ENCODE measurements around the gene NDUFA12.
"Not testable (repeated sequence)": the region's sequence is repeated elsewhere in the genome, so short reads cannot be mapped to it uniquely, and the experiment has no call there.

The NDUFA12 gene

DNA sequence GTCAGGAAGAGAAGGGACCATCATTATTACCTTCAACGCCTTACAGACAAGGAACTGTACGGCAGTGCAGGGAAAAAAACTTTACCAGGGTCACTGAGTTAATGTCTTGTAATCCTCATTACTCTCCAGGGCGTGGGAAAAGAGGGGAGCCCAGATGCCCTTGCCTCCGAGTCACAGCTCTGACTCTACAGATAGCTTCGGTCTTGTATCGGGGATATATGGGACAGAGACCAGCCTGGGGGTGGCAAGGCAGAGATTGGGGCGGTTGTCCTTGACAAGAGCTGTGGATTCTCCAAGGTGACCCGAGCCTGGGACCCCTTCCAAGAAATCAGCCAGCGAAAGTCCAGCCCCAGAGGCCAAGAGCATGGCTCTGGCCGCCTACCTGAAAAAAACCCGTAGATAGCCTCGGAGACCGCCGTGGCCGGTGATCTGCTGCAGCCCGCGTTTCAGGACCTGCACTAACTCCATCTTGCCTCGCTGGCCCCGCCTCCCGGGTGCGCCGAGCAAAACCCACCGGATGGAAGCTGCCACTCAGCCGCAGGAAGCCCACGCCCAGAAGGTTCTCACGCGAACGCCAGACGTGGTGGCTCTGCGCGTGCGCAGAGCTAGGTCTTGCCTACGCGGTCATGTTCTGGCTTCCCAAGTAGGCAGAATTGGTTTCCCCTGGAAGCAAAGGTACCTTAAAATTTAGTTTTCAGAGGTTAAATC, at the start of gene NDUFA12:
TSS of gene NDUFA12 (minus strand) at position 485 of the 708 bp plus-strand sequence. CDS start at position 468, 17 bp downstream.
- peak; percentile 94 for DNase-seq

GRCh38 chr12:95051241-95051640, 47.7 kb upstream of the NDUFA12 start:
- DNase-seq: no peak

GRCh38 chr12:95037906-95038305, 34.4 kb upstream of the NDUFA12 start:
- DNase-seq: no peak

DNA sequence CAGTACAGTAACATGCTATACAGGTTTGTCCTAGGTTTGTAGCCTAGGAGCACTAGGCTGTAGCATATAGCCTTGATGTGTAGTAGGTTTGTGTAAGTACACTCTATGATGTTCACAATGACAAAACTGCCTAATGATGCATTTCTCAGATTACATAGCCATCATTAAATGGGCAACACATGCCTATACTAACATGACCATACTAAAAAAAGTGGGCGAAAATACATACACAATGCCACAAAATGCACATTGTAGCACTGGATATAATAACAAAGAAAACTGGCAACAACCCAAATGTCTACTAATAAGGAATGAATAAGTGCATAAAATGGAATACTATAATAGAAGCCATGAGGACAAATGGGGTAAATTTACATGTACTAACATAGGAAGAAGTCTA, 31.3 kb upstream of the NDUFA12 start:
- no peak for DNase-seq

- DNase-seq: no peak
Measured at GRCh38 chr12:95022477-95022876, 19.0 kb upstream of the NDUFA12 start.

DNA sequence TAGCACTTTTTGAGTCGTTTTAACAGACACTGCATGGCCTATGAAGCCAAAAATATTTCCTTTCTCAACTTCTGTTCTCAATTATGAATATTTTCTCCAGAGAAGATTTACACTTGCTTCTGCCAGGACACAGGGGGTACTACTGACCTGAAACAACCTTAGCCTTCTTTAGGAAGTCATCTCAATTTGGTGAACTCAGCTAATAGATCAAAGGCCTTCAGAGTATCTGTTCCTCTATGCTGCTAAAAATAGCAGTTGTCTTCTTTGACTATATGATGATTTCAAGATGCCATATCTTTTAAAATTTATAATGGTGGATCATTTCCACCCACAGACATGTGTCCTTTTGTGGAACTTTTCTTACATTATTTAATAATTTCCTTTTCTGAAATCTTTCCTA, 14.0 kb upstream of the NDUFA12 start:
- no peak for DNase-seq

DNA sequence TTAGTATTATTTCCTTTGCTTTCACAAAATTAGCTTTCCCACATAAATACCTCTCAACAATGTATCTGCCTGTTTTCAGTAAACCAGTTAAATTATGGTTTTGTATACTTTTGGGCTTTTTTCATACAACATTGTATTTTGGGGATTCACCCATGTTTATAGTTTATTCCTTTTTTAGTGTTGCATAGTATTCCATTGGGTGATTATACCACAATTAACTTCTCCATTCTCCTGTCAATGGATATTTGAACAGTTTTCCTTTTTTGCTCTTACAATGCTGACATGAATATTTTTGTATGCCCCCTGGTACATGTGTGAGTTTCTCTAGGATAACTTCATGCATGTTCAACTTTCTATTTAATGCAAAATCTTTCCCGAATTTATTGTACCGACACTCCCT, 12.6 kb upstream of the NDUFA12 start:
- no peak for DNase-seq

GRCh38 chr12:95014554-95014953, 11.1 kb upstream of the NDUFA12 start:
- no peak for DNase-seq

DNA sequence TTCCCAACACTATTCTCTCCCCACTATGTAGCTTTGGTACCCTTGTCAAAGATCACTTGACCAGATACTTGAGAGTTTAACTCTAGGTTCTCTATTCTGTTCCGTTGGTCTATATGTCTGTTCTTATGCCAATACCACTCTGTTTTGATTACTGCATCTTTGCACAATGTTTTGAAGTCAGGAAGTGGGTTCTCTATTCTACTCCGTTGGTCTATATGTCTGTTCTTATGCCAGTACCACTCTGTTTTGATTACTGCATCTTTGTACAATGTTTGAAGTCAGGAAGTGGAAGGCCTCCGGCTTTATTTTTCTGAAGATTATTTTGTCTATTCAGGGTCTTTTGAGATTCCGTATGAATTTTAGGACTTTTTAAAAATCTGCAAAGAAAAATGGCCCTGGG, 2.7 kb upstream of the NDUFA12 start:
- DNase-seq: no peak

DNA sequence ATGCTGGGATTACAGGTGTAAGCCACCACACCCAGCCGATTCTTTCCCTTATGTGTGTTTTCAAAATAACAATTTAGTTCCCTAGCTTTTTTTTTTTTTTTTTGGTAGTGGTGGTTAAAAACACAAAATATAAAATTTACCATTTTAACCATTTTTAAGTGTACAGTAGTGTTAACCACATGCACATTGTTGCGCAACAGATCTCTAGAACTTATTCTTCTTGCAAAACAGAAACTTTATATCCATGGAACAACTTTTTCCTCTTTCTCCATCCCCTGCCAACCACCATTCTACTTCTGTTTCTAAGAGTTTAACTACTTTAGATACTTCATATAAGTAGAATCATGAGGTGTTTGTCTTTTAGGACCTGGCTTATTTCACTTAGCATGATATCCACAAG, 1.1 kb upstream of the NDUFA12 start:
- no peak for DNase-seq

DNA sequence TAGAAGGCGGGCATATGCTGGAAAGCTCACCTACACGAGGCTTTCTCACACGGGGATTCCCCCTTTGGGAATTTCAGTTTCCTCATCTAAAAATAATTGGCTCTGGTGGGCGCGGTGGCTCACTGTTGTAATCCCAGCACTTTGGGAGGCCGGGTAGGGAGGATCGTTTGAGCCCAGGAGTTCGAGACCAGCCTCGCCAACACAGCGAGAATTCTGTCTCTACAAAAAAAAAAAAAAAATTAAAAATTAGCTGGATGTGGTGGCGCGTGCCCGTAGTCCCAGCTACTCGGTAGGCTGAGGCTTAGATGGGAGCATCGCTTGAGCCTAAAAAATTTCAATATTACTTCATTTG, 400 bp upstream of the NDUFA12 start:
- no peak for DNase-seq

DNA sequence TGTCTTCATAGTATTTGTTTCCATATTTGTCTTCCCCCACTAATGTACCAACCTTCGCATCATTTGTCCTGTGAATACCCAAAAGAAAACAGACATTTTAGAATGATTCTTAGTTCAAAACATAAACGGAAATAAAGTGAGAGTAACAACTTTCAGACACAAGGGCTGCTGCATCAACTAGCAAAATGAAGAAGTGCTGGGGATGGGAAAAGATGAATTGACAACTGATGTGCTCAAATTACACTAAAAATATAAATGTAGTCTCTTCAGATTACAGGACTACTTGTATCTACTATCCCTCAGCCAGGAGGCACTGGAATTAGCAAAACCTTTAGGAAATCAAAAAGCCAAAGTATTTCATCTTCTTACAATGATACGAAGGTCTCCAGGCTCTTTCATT, 743 bp downstream of the NDUFA12 start:
- DNase-seq: no peak

DNA sequence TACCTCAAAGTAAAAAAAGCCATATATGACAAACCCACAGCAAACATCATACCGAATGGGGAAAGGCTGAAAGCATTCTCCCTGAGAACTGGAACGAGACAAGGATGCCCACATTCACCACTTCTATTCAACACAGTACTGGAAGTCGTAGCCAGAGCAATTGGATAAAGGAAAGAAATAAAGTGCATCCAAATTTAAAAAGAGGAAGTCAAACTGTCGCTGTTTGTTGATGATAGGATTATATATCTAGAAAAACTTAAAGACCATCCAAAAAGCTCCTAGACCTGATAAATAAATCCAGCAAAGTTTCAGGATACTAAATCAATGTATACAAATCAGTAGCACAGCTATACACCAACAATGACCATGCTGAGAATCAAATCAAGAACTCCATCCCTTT, 5.2 kb downstream of the NDUFA12 start:
- DNase-seq: no peak

DNA sequence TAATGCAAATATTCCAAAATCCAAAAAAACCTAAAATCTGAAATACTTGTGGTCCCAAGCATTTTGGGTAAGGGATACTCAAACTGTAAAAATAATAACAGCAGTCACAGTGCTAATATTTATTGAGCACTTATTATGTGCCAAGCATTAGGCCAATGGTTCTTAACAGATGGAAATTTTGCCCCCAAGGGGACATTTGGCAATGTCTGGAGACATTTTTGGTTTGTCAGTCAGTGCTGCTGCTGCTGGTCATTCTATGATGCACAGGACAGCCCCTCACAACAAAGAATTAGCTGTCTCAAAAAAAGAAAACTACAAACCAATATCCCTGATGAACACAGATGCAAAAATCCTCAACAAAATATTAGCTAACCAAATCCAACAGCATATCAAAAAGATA, 5.8 kb downstream of the NDUFA12 start:
- no peak for DNase-seq

DNA sequence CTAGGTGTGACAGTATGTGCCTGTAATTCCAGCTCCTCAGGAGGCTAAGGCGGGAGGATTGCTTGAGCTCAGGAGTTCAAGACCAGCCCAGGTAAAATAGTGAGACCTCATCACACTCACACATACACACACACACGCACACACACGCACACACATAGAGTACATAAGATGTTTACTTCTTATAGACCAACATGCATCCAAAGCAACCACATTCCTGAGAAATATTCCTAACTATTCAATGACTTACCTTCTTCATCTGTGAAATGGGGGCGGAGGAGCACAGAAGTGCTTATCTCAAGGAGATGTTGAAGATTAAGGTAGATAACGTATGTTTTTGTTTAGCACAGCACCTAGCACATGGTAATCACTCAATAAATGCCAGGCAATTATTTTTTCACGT, 6.4 kb downstream of the NDUFA12 start:
- DNase-seq: no peak

DNA sequence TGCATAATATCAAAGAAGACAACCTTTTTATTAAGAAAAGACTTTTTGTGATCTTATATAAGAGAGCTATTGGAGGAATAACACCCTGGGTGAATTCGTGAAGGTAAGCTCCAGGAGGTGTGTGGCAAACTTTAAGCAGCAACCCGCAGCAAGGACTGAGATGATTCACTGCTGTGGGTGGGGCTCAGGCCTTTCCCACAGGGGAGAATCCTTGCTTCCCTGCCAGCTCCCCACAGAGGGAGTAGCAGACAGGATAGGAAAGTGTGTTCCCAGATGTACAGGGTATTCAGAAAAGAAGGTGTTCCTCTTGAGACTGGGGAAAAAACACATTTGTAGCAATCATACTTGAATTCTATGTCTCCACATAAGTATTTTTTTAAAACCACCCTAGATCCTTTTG, 9.2 kb downstream of the NDUFA12 start:
- DNase-seq: no peak

DNA sequence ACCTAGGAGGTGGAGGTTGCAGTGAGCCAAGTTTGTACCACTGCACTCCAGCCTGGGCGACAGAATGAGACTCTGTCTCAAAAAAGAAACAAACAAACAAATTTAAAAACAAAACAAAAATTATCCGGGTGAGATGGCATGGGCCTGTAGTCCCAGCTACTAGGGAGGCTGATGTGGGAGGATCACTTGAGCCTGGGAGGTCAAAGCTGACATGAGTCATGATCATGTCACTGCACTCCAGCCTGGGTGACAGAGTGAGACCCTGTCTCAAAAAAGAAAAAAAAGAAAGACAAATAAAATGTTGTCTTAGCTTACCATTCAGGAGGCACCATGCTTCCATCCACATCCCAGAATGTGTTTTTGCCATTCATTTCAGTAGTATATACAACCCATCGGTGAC, 9.6 kb downstream of the NDUFA12 start:
- not testable (repeated sequence) for DNase-seq

DNA sequence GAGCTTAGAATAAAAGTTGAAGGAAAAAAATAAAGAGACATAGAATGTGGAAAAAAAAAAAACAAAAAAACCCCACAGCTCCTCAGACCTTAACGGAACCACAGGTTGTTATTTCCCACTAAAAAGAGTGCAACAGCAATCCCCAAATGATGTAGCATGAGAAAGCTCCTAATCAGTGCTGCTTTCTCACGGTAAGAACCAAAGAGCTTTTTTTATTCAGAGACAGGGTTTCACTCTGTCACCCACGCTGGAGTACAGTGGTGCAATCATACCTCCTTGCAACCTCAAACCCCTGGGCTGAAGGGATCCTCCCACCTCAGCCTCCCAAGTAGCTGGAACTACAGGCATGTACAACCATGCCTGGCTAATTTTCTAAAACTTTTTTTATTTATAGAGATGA, 13.3 kb downstream of the NDUFA12 start:
- no peak for DNase-seq

- DNase-seq: no peak
Measured at GRCh38 chr12:94988471-94988870, 15.0 kb downstream of the NDUFA12 start.

DNA sequence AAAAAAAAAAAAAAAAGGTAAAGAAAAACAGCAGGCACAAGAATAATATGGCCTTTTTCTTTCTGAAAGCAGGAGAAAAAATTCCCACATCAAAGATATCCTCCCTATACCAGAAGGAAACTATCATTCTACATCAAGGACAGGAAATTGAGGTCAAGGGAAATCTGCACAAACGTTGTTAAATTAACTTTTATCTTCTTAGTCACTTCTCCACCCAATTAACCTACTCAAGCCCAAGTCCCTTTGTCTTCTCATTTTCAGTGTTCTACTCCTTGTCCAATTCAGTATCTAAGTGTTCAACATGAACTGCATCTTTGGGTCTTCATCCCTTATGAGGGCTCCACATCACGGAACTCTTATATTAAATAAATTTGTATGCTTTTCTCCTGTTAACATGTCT, 15.7 kb downstream of the NDUFA12 start:
- no peak for DNase-seq

- no peak for DNase-seq
Measured at GRCh38 chr12:94987076-94987669, 16.3 kb downstream of the NDUFA12 start.

- not testable (repeated sequence) for DNase-seq
Measured at GRCh38 chr12:94985099-94985498, 18.4 kb downstream of the NDUFA12 start.

DNA sequence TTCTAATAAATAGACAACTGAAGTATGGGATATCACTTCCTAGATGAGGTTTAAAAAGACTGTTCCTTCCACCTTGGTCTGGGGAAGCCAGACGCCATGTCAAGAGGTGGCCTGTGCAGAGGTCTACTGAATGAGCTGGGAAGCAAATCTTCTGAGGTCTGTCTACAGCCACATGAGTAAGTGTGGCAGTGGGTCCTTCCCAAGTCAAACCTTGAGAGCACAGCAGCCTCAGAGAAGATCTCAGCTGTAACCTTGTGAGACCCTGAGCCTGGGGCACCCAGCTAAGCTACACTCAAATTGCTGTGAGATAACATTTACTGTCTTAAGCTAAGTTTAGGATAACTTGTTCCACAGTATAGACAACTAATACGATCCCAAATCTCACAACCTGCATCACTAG, 20.2 kb downstream of the NDUFA12 start:
- DNase-seq: no peak

DNA sequence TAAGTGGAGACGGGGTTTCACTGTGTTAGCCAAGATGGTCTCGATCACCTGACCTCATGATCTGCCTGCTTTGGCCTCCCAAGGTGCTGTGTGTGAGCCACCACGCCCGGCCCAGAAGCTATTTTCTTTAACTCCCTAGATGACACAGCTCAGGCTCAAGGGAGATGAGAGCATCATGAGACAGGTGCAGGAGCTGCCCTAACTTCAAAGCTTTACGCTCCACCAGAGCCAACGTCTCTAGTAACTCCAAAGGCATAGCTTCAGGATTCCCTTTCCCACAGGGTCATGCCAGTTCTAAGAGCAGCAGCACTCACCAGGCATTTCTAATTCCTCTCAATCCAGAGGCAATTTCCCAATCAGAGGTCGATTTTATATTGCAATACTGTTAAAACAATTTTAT, 21.0 kb downstream of the NDUFA12 start:
- DNase-seq: no peak

DNA sequence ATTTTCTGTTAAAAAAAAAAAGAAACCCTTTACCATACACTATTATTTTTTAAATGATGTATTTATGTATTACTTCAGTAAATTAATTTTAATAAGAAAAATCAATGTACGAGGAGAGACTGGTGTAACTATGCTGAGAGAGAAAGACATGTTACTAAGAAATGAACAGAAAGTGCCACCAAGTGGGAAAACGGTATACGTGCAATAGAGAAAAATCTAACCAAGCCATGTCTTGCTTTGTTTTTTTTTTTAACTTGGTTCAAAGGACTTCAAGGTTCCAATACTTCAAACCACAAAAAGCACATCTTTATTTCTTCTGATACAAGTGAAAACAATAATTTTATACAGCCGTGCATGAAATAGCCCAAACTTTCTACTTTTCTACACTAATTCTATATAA, 22.9 kb downstream of the NDUFA12 start:
- no peak for DNase-seq
